Measurements from ENCODE around the gene FANCI.

- TF ChIP-seq POLR2A (IDR thresholded peaks at IDR 0.05): no peak
- TF ChIP-seq, protein P1, sequence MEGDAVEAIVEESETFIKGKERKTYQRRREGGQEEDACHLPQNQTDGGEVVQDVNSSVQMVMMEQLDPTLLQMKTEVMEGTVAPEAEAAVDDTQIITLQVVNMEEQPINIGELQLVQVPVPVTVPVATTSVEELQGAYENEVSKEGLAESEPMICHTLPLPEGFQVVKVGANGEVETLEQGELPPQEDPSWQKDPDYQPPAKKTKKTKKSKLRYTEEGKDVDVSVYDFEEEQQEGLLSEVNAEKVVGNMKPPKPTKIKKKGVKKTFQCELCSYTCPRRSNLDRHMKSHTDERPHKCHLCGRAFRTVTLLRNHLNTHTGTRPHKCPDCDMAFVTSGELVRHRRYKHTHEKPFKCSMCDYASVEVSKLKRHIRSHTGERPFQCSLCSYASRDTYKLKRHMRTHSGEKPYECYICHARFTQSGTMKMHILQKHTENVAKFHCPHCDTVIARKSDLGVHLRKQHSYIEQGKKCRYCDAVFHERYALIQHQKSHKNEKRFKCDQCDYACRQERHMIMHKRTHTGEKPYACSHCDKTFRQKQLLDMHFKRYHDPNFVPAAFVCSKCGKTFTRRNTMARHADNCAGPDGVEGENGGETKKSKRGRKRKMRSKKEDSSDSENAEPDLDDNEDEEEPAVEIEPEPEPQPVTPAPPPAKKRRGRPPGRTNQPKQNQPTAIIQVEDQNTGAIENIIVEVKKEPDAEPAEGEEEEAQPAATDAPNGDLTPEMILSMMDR (IDR thresholded peaks at IDR 0.05): no peak
Observed at GRCh38 chr15:89208256-89208655, 35.5 kb upstream of the FANCI start.
